Fibroblast of skin of left quadriceps (primary cell): ENCODE measurements around the gene TUBB6.
A peak's percentile ranks its signal among the peaks of the same experiment; 100 is the strongest.

Experiments used
- DNase-seq, 2 experiments: peaks; one replicate each; pipeline ENCODE4 v3.0.0-alpha.2; 2013; ENCODE audit warnings: low read depth in 2 of 2

TUBB6 gene

GRCh38 chr18:12314591-12315305 is 6.7 kb downstream of the TUBB6 start:
- no peak for DNase-seq

DNA sequence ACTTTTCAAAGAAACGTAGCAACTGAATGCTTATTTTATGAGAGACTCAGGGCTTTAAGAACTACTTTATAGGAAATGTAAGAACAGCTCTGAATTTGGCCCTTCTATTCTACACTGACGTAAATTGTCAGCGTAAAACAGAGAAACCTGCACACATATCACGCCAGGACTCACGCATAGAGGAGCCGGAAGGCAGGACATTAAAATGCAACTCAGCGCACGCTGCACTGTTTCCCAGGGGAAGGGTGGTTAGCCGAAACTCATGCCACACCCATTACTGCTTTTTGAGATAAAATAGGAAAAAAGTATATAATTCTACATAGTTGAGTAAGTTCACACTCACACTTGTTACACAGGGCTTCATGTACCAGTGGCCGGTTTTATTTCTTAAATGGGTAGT is 7.4 kb downstream of the TUBB6 start:
- no peak for DNase-seq

DNA sequence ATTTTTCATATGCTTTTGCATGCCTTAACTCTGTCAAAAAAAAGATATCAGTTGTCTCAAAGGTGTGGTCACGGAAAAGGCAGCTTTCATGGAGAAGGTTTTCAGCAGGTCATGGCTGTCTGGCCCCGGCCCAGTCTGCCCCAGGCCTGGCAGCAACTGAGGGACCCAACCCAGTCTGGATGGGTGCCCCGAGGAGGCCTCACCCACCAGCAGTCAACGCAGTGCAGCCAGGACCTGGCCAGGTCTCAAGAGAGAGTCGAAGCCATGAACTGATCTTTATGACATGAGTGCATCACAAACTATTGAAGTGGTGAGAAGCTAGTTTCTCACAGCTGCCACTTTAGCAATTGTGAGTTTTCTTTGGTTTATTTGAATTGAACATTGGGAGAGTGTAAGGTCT is 7.9 kb downstream of the TUBB6 start:
- DNase-seq = no peak

DNA sequence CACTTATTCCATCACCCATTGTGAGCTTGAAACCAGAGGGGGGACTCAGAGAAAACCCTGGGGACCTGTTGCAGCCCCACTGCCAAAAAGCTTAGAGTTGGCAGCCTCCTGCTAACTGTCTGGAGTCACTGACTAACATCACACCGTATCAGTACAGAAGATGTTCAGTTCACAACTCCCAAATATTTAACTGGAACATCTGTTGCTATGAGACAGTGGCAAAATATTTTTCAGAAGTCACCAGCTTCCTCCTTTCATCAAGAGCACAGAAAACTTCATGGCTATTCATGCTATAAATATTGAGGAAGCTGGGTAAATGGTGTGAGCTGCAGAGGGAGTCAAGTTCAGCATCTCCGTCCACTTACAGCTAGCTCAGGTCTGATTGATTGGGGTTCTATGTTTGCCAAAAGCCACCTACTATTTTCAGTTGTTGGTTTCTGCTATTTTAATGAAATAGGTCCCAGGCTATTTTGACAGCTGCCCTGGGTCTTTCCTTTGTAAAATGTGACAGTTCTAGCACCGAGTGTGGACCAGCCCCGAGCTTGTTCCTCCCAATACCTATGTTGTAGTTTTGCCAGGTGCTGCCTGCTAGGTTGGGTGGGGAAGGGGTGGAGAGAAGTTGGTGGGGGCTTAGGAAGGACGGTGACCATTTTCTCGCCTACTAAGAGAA is 9.8 kb downstream of the TUBB6 start:
- peak; percentile 38 for DNase-seq

DNA sequence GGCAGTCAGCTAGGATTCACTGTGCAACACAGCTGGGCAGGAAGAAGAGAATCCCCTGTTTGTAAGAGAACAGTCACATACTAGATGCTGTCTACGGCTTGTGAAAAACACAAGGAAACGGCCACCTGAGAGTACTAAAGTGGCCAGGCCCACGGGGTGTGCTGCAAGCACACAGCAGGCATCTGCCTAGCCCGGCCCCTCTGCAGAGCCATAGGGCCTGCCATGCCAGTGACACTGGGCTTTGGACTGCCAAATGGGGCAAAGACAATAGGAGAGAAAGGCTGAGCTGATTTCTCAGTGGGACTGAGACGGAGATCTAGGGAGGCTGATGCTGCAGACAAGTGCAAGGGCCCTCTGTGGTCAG is 10.3 kb downstream of the TUBB6 start:
- no peak for DNase-seq

GRCh38 chr18:12318857-12319256 is 10.8 kb downstream of the TUBB6 start:
- no peak for DNase-seq

GRCh38 chr18:12321333-12321732 is 13.3 kb downstream of the TUBB6 start:
- no peak for DNase-seq

DNA sequence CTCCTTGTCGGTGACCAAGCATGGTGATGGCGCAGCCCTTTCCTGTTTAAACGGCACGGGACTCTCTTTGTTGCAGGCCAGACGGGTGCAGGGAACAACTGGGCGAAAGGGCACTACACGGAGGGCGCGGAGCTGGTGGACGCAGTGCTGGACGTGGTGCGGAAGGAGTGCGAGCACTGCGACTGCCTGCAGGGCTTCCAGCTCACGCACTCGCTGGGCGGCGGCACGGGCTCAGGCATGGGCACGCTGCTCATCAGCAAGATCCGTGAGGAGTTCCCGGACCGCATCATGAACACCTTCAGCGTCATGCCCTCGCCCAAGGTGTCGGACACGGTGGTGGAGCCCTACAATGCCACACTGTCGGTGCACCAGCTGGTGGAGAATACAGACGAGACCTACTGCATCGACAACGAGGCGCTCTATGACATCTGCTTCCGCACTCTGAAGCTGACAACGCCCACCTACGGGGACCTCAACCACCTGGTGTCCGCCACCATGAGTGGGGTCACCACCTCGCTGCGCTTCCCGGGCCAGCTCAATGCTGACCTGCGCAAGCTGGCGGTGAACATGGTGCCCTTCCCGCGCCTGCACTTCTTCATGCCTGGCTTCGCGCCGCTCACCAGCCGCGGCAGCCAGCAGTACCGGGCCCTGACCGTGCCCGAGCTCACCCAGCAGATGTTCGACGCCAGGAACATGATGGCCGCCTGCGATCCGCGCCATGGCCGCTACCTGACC is 17.1 kb downstream of the TUBB6 start:
- DNase-seq = no peak

DNA sequence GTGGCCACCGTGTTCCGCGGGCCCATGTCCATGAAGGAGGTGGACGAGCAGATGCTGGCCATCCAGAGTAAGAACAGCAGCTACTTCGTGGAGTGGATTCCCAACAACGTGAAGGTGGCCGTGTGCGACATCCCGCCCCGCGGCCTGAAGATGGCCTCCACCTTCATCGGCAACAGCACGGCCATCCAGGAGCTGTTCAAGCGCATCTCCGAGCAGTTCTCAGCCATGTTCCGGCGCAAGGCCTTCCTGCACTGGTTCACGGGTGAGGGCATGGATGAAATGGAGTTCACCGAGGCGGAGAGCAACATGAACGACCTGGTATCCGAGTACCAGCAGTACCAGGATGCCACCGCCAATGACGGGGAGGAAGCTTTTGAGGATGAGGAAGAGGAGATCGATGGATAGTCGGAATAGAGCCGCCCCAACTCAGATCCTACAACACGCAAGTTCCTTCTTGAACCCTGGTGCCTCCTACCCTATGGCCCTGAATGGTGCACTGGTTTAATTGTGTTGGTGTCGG is 17.7 kb downstream of the TUBB6 start:
- no peak for DNase-seq

- no peak for DNase-seq
Observed at GRCh38 chr18:12326711-12327460, 18.8 kb downstream of the TUBB6 start.

- DNase-seq = peak in 1 of 2 experiments; percentile 37
Observed at GRCh38 chr18:12327510-12328178, 19.6 kb downstream of the TUBB6 start.

DNA sequence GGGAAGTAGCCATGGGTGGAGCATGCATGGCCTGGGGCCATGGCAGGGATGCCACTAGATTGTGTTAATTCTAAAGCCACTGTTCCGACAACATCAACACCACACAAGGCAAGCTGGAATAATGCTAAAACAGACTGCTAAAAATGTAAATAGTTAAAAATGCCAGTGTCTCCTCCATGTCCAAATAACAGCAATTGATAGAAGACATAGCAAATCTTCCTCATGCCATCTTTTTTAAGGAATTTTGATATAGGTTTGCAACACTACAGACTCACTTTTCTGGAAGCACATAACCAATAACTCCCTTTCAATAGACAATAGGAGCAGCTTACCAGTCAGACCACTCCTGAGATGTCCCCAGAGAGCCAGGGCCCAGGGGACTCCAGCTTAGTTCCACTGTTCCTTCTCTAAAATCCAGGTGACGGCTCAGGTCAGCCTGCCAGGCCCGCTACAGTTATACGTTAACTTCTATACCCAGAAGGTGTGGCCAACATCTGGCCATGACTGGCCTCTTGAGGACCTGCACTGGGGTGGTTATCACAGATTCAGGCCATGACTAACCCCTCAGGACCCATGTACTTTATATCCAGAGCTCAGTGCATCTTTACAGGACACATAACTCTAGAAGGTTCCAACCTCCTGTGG is 20.3 kb downstream of the TUBB6 start:
- no peak for DNase-seq

- DNase-seq = no peak
Observed at GRCh38 chr18:12329125-12329698, 21.2 kb downstream of the TUBB6 start.

GRCh38 chr18:12330766-12331165 is 22.7 kb downstream of the TUBB6 start:
- no peak for DNase-seq

- no peak for DNase-seq
Observed at GRCh38 chr18:12333506-12334290, 25.7 kb downstream of the TUBB6 start.

DNA sequence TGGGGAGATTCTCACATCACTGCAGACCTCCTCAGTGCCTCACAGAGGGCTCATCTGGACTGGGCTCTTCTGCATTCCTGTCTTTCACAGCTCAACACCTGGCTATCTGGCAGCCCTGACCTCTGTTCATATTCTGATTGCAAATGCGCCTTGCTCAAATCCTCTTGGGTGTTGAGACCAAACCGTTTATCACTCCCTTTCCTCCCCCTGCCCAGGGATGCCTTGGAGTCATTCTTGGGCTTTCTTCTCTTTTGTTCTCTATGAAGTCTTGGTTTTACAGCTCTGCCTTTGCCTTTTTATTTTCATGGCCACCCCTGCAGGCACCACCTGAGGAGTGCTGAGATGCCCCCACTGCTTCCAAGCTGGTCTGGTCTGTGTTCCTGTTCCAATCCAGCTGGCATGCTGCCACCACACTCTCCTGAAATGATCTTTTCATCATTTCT is 26.3 kb downstream of the TUBB6 start:
- no peak for DNase-seq

DNA sequence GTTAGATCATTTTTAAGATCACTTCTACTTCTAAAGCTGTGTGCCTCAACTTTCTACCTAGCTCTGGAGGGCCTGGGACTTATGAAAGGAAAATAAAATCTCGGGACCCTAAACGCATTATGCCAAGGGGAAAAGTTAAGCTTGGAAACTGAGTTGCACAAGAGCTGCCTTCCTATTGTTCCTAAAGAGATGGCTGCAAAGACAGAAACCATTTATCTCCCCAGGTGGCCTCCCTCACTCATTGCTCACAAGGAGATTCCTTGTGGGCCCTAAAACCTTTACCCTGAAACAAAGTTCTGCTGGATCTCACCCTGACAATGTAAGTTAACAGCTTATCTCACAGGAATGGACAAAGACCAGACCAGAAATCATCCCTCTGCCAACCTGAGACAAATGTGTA is 26.8 kb downstream of the TUBB6 start:
- DNase-seq = no peak

GRCh38 chr18:12335503-12335902 is 27.5 kb downstream of the TUBB6 start:
- no peak for DNase-seq

DNA sequence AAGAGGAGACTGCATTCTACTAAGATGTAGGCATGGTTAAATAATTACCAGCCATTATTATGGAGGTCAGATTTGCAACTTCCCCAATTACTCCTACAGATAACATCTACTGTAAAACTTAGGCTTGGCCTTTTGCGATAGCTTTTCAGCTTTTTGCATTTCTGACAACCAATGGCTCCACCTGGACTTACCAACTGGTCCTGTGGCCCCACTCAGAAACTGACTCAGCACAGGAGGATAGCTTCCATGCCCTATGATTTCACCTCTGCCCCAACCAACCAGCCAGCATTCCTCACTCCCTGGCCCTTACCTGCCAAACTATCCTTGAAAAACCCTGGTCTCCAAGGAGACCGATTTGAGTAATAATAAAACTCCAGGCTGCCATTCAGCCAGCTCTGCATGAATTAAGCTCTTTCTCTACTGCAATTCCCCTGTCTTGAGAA is 28.2 kb downstream of the TUBB6 start:
- DNase-seq = no peak

DNA sequence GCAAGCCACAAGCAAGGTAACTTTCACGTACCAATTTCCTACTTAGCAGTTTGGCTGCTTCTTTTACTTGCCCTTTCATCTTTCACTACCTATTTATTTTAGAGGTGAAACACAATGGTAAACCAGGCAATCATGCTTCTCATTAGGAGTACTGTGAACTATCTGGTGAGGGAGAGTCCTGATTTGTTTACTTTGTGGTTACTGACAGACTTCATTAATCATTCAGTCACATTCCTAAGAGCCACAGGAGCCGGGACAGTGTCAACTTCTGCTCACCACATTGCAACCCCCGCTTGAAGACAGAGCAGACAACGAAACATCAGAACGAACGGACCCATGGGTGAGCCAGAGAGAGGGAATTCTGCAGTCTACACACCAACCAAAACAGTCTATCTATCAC is 28.8 kb downstream of the TUBB6 start:
- peak; percentile 60 to 65 for DNase-seq
